Measurements from ENCODE around the gene RASSF3. TPM values are rescaled to one million over a fixed set of nuclear protein-coding genes. Genes with fewer than 3 reads are reported as not detected.
A peak's percentile ranks its signal among the peaks of the same experiment; 100 is the strongest.

Gene RASSF3
- total and polyA plus RNA-seq, 2 donors from 2014 or later = 8.2 to 35.6 TPM

GRCh38 chr12:64663015-64663414, 52.7 kb downstream of the RASSF3 start:
- Histone ChIP-seq H3K27me3 (ENCODE audit: control insufficient read depth, insufficient read depth, low read length) (no peaks in the 10 kb centered on the region), H3K27ac (ENCODE audit: low read depth in 2 of 2, low read length in 2 of 2) (no peak overlapping the region), H3K9ac (ENCODE audit: low read length in 3 of 3) (no peak overlapping the region), H3K36me3 (ENCODE audit: control insufficient read depth in 2 of 3, insufficient read depth in 3 of 3, low read length in 3 of 3) (no peaks in the 10 kb centered on the region), H3K9me3 (ENCODE audit: control insufficient read depth in 2 of 3, insufficient read depth in 1 of 3, low read length in 3 of 3) (no peaks in the 10 kb centered on the region), H3K4me1 (ENCODE audit: control insufficient read depth in 2 of 3, insufficient read depth in 2 of 3, low read depth in 1 of 3, low read length in 3 of 3) (peaks cover 0 to 6% (median 4%) of the 10 kb centered on the region in 3 donors), H3K4me3 (ENCODE audit: low read length in 3 of 3) (no peak overlapping the region)
- no peak for DNase-seq
- TF ChIP-seq CTCF (IDR thresholded peaks at IDR 0.05; ENCODE audit: borderline replicate concordance, extremely low read depth, insufficient read depth) = no peak
- intact Hi-C loops (cut with DNase I) = no loop called here
- FAIRE-seq = no peak

- no peak for TF ChIP-seq CTCF (IDR thresholded peaks at IDR 0.05; ENCODE audit: borderline replicate concordance, extremely low read depth, insufficient read depth)
- no peak overlapping the region for H3K4me3 ChIP-seq (ENCODE audit: low read length in 3 of 3)
- H3K36me3 ChIP-seq (ENCODE audit: control insufficient read depth in 2 of 3, insufficient read depth in 3 of 3, low read length in 3 of 3) = no peaks in the 10 kb centered on the region
- intact Hi-C loops (cut with DNase I) = no loop called here
- FAIRE-seq = no peak
- peak overlapping the region in 1 of 2 donors; percentile 51 for H3K27ac ChIP-seq (ENCODE audit: low read depth in 2 of 2, low read length in 2 of 2)
- peak in 1 of 5 donors; percentile 45 for DNase-seq
- H3K9ac ChIP-seq (ENCODE audit: low read length in 3 of 3) = no peak overlapping the region
- peaks cover 10 to 11% (median 10%) of the 10 kb centered on the region in 3 donors for H3K4me1 ChIP-seq (ENCODE audit: control insufficient read depth in 2 of 3, insufficient read depth in 2 of 3, low read depth in 1 of 3, low read length in 3 of 3)
- H3K9me3 ChIP-seq (ENCODE audit: control insufficient read depth in 2 of 3, insufficient read depth in 1 of 3, low read length in 3 of 3) = no peaks in the 10 kb centered on the region
- no peaks in the 10 kb centered on the region for H3K27me3 ChIP-seq (ENCODE audit: control insufficient read depth, insufficient read depth, low read length)
Observed at GRCh38 chr12:64665514-64665913, 55.2 kb downstream of the RASSF3 start.

- no peak for FAIRE-seq
- H3K27me3 ChIP-seq (ENCODE audit: control insufficient read depth, insufficient read depth, low read length) = no peaks in the 10 kb centered on the region
- no peak overlapping the region for H3K4me3 ChIP-seq (ENCODE audit: low read length in 3 of 3)
- DNase-seq = peak in 1 of 5 donors; percentile 56
- no peak overlapping the region for H3K9ac ChIP-seq (ENCODE audit: low read length in 3 of 3)
- H3K36me3 ChIP-seq (ENCODE audit: control insufficient read depth in 2 of 3, insufficient read depth in 3 of 3, low read length in 3 of 3) = no peaks in the 10 kb centered on the region
- peaks cover 10 to 11% (median 10%) of the 10 kb centered on the region in 3 donors for H3K4me1 ChIP-seq (ENCODE audit: control insufficient read depth in 2 of 3, insufficient read depth in 2 of 3, low read depth in 1 of 3, low read length in 3 of 3)
- intact Hi-C loops (cut with DNase I) = no loop called here
- H3K9me3 ChIP-seq (ENCODE audit: control insufficient read depth in 2 of 3, insufficient read depth in 1 of 3, low read length in 3 of 3) = no peaks in the 10 kb centered on the region
- TF ChIP-seq CTCF (IDR thresholded peaks at IDR 0.05; ENCODE audit: borderline replicate concordance, extremely low read depth, insufficient read depth) = no peak
- peak overlapping the region in 1 of 2 donors; percentile 51 for H3K27ac ChIP-seq (ENCODE audit: low read depth in 2 of 2, low read length in 2 of 2)
Observed at GRCh38 chr12:64666054-64666914, 56.0 kb downstream of the RASSF3 start.
